K562 (cell line): ENCODE measurements around the gene TLE4. TPM values are rescaled to one million over a fixed set of nuclear protein-coding genes. Genes with fewer than 3 reads are reported as not detected.
A peak's percentile ranks its signal among the peaks of the same experiment; 100 is the strongest.

Experiments used
- ATAC-seq: fragments of 200-7000 bp; cut with Tn5 transposase; 3 replicates; pipeline ENCODE4 v1.9.1; 2020; ENCODE audit warnings: moderate library complexity
- BruUV-seq: library from RNA; stranded (reverse); fragments of 400-500 nt; replicated peaks from 2 replicates; lab custom pipeline; 2021; lab: Mats Ljungman, UMichigan
- CTCF ChIA-PET: fragments of 300-600 bp; formaldehyde crosslinking; extraction: SDS; loops from one replicate; lab custom pipeline; 2021; ENCODE audit warnings: low intra/inter-chr PET ratio; lab: Yijun Ruan, JAX
- POLR2A ChIA-PET: fragments of 300-600, 350-650 bp; sonication (Branson Sonifier 250); formaldehyde crosslinking; extraction: SDS; loops from one replicate; lab custom pipeline; 2021; ENCODE audit warnings: antibody characterized with exemption, inconsistent platforms; lab: Yijun Ruan, JAX
- DNase-seq, 4 experiments: peaks; one replicate each; pipeline versions ENCODE4 v3.0.0 to v3.0.0-alpha.2; 2011 to 2018; ENCODE audit warnings: low spot score in 3 of 4, mixed read lengths in 3 of 4; ENCODE audit errors: extremely low read depth in 1 of 4
- FAIRE-seq: peaks from 2 replicates; lab custom pipeline; 2011; peaks lifted over from hg19 to GRCh38; lab: Jason Lieb, UNC
- H2AFZ ChIP-seq: 2 replicates; pipeline ENCODE4 v1.6.0; 2011; ENCODE audit warnings: low read depth, low read length, control low read depth, inconsistent platforms
- H3K27ac ChIP-seq: fragments of 200-600 bp; 3 replicates; pipeline ENCODE4 v1.8.0; 2011; ENCODE audit warnings: low read depth, mild to moderate bottlenecking, control low read depth, inconsistent platforms, low read length, moderate library complexity, mixed read lengths; ENCODE audit errors: extremely low read depth
- H3K27me3 ChIP-seq, 2 experiments: fragments of 300-600 bp in 1 of 2; 2 replicates in 1 of 2; 3 replicates in 1 of 2; pipeline versions ENCODE4 v1.6.0 to v1.8.0; 2011; ENCODE audit warnings: inconsistent platforms in 2 of 2, low read length in 2 of 2, mild to moderate bottlenecking in 1 of 2, mixed read lengths in 1 of 2, moderate library complexity in 1 of 2; ENCODE audit not compliant: control insufficient read depth in 2 of 2, insufficient read depth in 2 of 2
- H3K36me3 ChIP-seq: fragments of 300-600 bp; 3 replicates; pipeline ENCODE4 v1.8.0; 2011; ENCODE audit warnings: mild to moderate bottlenecking, low read length, inconsistent platforms; ENCODE audit not compliant: control insufficient read depth, insufficient read depth
- H3K4me1 ChIP-seq, 2 experiments: fragments of 200-600 bp in 1 of 2; replicated peaks in 1 of 2; 2 replicates in 1 of 2; 3 replicates in 1 of 2; pipeline versions ENCODE4 v1.5.1 to v1.8.0; 2011; ENCODE audit warnings: inconsistent platforms in 2 of 2, low read length in 2 of 2, mild to moderate bottlenecking in 1 of 2, mixed read lengths in 1 of 2, moderate library complexity in 1 of 2; ENCODE audit not compliant: control insufficient read depth in 2 of 2, insufficient read depth in 2 of 2
- H3K4me2 ChIP-seq: 2 replicates; pipeline ENCODE4 v1.6.1; 2011; ENCODE audit warnings: low read length, control low read depth, inconsistent platforms, mixed read lengths; ENCODE audit not compliant: insufficient read depth
- H3K4me3 ChIP-seq: fragments of 200-600 bp; sonication (generic), shearing (Covaris generic); 2 replicates; pipeline ENCODE4 v1.5.1; 2016; ENCODE audit warnings: control low read depth, inconsistent platforms
- H3K79me2 ChIP-seq: fragments of 200-600 bp; 3 replicates; pipeline ENCODE4 v1.8.0; 2011; ENCODE audit warnings: low read length, inconsistent platforms; ENCODE audit not compliant: control insufficient read depth, insufficient read depth
- H3K9ac ChIP-seq, 2 experiments: 2 replicates each; pipeline versions ENCODE4 v1.6.0 to v1.6.1; 2011; ENCODE audit warnings: low read depth in 2 of 2, low read length in 2 of 2, control low read depth in 1 of 2, inconsistent platforms in 1 of 2, mild to moderate bottlenecking in 1 of 2, mixed read lengths in 1 of 2; ENCODE audit not compliant: insufficient read depth in 1 of 2
- H3K9me1 ChIP-seq: one replicate; pipeline ENCODE4 v1.6.0; 2011; ENCODE audit warnings: inconsistent platforms, mild to moderate bottlenecking, low read length, moderate library complexity; ENCODE audit not compliant: control insufficient read depth, insufficient read depth
- H3K9me3 ChIP-seq: replicated peaks from 2 replicates; pipeline ENCODE4 v1.5.1; 2011; ENCODE audit warnings: low read depth, low read length, inconsistent platforms; ENCODE audit not compliant: control insufficient read depth, insufficient read depth
- H4K20me1 ChIP-seq: replicated peaks from 2 replicates; pipeline ENCODE4 v1.6.1; 2011; ENCODE audit warnings: low read length, inconsistent platforms, mixed read lengths; ENCODE audit not compliant: control insufficient read depth, insufficient read depth
- BRCA1 ChIP-seq, 2 experiments: fragments of 450-650 bp in 1 of 2; sonication (generic) in 1 of 2; formaldehyde crosslinking in 1 of 2; IDR thresholded peaks; 2 replicates each; pipeline versions ENCODE4 v1.5.0 to v1.6.1; 2017 to 2020; ENCODE audit warnings: mild to moderate bottlenecking in 1 of 2, missing genetic modification reagents in 1 of 2
- BRD9 ChIP-seq: fragments of 450-650 bp; IDR thresholded peaks from 2 replicates; pipeline ENCODE4 v1.6.1; 2018; ENCODE audit warnings: low read depth; ENCODE audit not compliant: partially characterized antibody
- ESRRB ChIP-seq: fragments of 250-450 bp; sonication (Bioruptor Pico); IDR thresholded peaks from 2 replicates; pipeline ENCODE4 v1.5.0; 2020; ENCODE audit warnings: mild to moderate bottlenecking, moderate library complexity, borderline replicate concordance
- STAT5A ChIP-seq: IDR thresholded peaks from 2 replicates; pipeline ENCODE4 v1.6.1; 2012; ENCODE audit warnings: low read length, inconsistent platforms, borderline replicate concordance
- TAF9B ChIP-seq: fragments of 450-650 bp; IDR thresholded peaks from 2 replicates; pipeline ENCODE4 v1.6.1; 2018; ENCODE audit warnings: mild to moderate bottlenecking; ENCODE audit not compliant: partially characterized antibody
- ZBTB33 ChIP-seq: sonication (generic); formaldehyde crosslinking; IDR thresholded peaks from 2 replicates; pipeline ENCODE4 v1.8.1; 2023; ENCODE audit warnings: mild to moderate bottlenecking, missing genetic modification reagents
- WGBS: fragments of 100-300 bp; shearing (Covaris generic); methylation state at CpG from one replicate; pipeline ENCODE4 v1.1.6; 2016; ENCODE audit warnings: low coverage, mixed read lengths; ENCODE audit not compliant: insufficient coverage; ENCODE audit errors: missing lambda C conversion rate; 5-methylcytosine and 5-hydroxymethylcytosine counted together
- in situ Hi-C: fragments of 300-500 bp; cut with MboI; formaldehyde crosslinking; loops from 4 replicates; pipeline ENCODE4 v1.15.0; 2018; ENCODE audit warnings: inconsistent platforms, mixed read lengths
- intact Hi-C: fragments of 100-400 bp; cut with micrococcal nuclease; formaldehyde crosslinking; loops from 2 replicates; pipeline ENCODE4 v1.14.2; 2022
- polyA plus RNA-seq, 8 experiments: library from polyadenylated mRNA; depleted of rRNA in 4 of 8; stranded (reverse) in 5 of 8; unstranded in 3 of 8; fragments of >200 nt; fragmentation: Nextera tagmentation in 2 of 8; fragmentation: Illumina TruSeq in 1 of 8; extraction: Ambion mirVana in 2 of 8; extraction: Trizol in 1 of 8; gene quantifications; 2 replicates each; pipeline versions ENCODE4 v1.2.1 to v1.2.3, GENCODE V29; 2011 to 2014; ENCODE audit warnings: inconsistent platforms in 1 of 8, missing spikeins in 1 of 8
- total RNA-seq, 7 experiments: library from RNA; depleted of rRNA in 6 of 7; stranded (reverse); fragments of >200 nt in 6 of 7; fragmentation: Illumina TruSeq in 2 of 7; extraction: Trizol in 2 of 7; gene quantifications; 2 replicates each; pipeline versions ENCODE4 v1.2.1 to v1.2.3, GENCODE V29; 2011 to 2021; ENCODE audit warnings: low replicate concordance in 1 of 7

Gene TLE4
- total and polyA plus RNA-seq, 9 of the 15 experiments (the other 6 are each of a cell fraction or from before 2014, with no cell fraction given): 1.1 to 8.8 (median 5.7) TPM

DNA sequence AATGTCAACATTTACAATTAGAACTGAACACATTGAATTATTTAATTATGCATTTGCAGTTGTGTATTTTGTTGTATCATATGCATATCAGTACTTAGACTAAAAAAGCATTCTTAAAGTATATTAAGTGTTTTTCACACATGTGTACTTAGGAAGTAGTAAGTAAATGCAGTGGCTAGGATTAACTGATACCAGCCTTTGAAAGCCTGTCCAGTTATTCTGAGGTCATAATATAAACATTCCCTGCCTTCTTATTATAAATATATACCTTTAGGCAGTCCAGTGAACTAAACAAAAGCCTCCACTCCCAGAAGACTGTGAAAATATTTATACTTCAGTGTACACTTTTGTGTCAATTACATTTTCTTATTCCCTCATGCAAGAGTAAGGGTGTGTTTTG lies 83.8 kb downstream of the TLE4 start:
- Histone ChIP-seq H3K9ac (no peak overlapping the region), H2AFZ (no peak overlapping the region), H3K4me2 (no peak overlapping the region), H4K20me1 (no peaks in the 10 kb centered on the region), H3K9me1 (no peaks in the 10 kb centered on the region)
- ATAC-seq (no peak), DNase-seq (no peak), FAIRE-seq (no peak)
- in situ Hi-C loops (no loop called here), intact Hi-C loops (no loop called here)
- TF ChIP-seq ZBTB33: no peak
- peak; percentile 46; the same call in 1 of the 2 replicates for TF ChIP-seq BRCA1 (IDR thresholded peaks at IDR 0.05)
- no peak for TF ChIP-seq BRCA1 (CRISPR knock-in tag; IDR thresholded peaks at IDR 0.05)
- TF ChIP-seq, all 486 proteins: peak for 1
- CTCF ChIA-PET: no interaction called here
- no peak overlapping the region for H3K27ac ChIP-seq
- H3K79me2 ChIP-seq: no peaks in the 10 kb centered on the region
- no peaks in the 10 kb centered on the region for H3K9me3 ChIP-seq
- H3K4me3 ChIP-seq: no peak overlapping the region
- BruUV-seq: no TSS peak
- H3K4me1 ChIP-seq: no peaks in the 10 kb centered on the region
- no peaks in the 10 kb centered on the region for H3K27me3 ChIP-seq
- H3K36me3 ChIP-seq: no peaks in the 10 kb centered on the region
- POLR2A ChIA-PET: no interaction called here

DNA sequence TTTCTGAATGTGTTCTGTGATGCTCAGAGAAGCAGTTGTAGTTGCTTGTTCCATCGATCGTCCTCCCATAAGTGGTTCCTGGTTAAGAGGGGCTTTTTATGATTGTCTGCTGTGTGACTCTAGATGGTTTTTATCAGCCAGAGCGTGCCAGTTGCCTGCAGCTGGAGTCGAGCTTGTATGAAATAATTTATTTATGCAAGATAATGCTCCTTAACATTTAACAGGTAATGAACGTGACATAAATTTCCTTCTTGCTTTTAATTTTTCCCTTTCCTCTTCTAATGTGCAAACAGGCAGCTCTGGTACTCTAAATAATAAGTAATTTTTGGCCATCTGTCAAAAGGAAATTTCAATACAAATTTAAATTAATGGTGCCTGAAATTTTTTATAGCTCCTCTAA lies 84.4 kb downstream of the TLE4 start:
- BruUV-seq: no TSS peak
- Histone ChIP-seq H3K79me2 (no peaks in the 10 kb centered on the region), H3K27ac (no peak overlapping the region), H3K27me3 (no peaks in the 10 kb centered on the region), H3K4me3 (no peak overlapping the region), H3K9me1 (no peaks in the 10 kb centered on the region), H3K9ac (no peak overlapping the region), H3K36me3 (no peaks in the 10 kb centered on the region), H3K9me3 (no peaks in the 10 kb centered on the region), H3K4me1 (no peaks in the 10 kb centered on the region), H2AFZ (no peak overlapping the region), H3K4me2 (no peak overlapping the region), H4K20me1 (no peaks in the 10 kb centered on the region)
- in situ Hi-C loops: no loop called here
- DNase-seq (no peak), FAIRE-seq (no peak), ATAC-seq (no peak)
- 31% methylated on average over 5 of the region's 5 CpGs for WGBS
- ChIA-PET CTCF (no interaction called here), POLR2A (no interaction called here)
- intact Hi-C loops: no loop called here
- TF ChIP-seq BRD9 (no peak), STAT5A (no peak), TAF9B (no peak), ESRRB (no peak)
